Caco-2 (cell line): ENCODE data around the gene EPOP. TPM values are rescaled to one million over a fixed set of nuclear protein-coding genes. Genes with fewer than 3 reads are reported as not detected.
A peak's percentile ranks its signal among the peaks of the same experiment; 100 is the strongest.
"Not testable (repeated sequence)": the region's sequence is repeated elsewhere in the genome, so short reads cannot be mapped to it uniquely, and the experiment has no call there.

Experiments used
- BruUV-seq: library from RNA; stranded (reverse); fragments of 400-500 nt; replicated peaks from 2 replicates; lab custom pipeline; 2021; lab: Mats Ljungman, UMichigan
- CTCF ChIA-PET: fragments of 300-600 bp; sonication (Branson Sonifier 250); formaldehyde crosslinking; loops from one replicate; lab custom pipeline; 2022; ENCODE audit warnings: antibody characterized with exemption; lab: Charles Lee
- POLR2A ChIA-PET: fragments of 300-600 bp; sonication (Branson Sonifier 250); formaldehyde crosslinking; loops from one replicate; lab custom pipeline; 2022; ENCODE audit warnings: antibody characterized with exemption; lab: Charles Lee
- DNase-seq, 2 experiments: peaks; one replicate each; pipeline versions ENCODE4 v3.0.0 to v3.0.0-alpha.2; 2020 to 2022
- H3K27me3 ChIP-seq: replicated peaks from 2 replicates; pipeline ENCODE4 v1.6.0; 2011; ENCODE audit warnings: low read length; ENCODE audit not compliant: control insufficient read depth, insufficient read depth
- H3K36me3 ChIP-seq: 2 replicates; pipeline ENCODE4 v1.5.1; 2011; ENCODE audit warnings: low read length; ENCODE audit not compliant: control insufficient read depth, insufficient read depth
- H3K4me1 ChIP-seq: fragments of 250-450 bp; sonication (Bioruptor Pico); 2 replicates; pipeline ENCODE4 v1.5.1; 2020; ENCODE audit warnings: mild to moderate bottlenecking
- H3K4me3 ChIP-seq: 2 replicates; pipeline ENCODE4 v1.5.1; 2011; ENCODE audit warnings: low read depth, mild to moderate bottlenecking, control low read depth, low read length
- H3K9me3 ChIP-seq: fragments of 250-450 bp; sonication (Bioruptor Pico); 2 replicates; pipeline ENCODE4 v1.5.1; 2020; ENCODE audit warnings: mild to moderate bottlenecking, moderate library complexity
- H3K27ac Mint-ChIP-seq: one replicate; pipeline ENCODE4 v1.8.0; 2022; ENCODE audit warnings: mixed read lengths; ENCODE audit not compliant: unreplicated experiment
- H3K27me3 Mint-ChIP-seq: one replicate; pipeline ENCODE4 v1.8.0; 2022; ENCODE audit warnings: mixed read lengths; ENCODE audit not compliant: insufficient read depth, unreplicated experiment
- H3K36me3 Mint-ChIP-seq: one replicate; pipeline ENCODE4 v1.8.0; 2022; ENCODE audit warnings: mild to moderate bottlenecking, mixed read lengths; ENCODE audit not compliant: insufficient read depth, unreplicated experiment
- H3K4me1 Mint-ChIP-seq: one replicate; pipeline ENCODE4 v1.8.0; 2022; ENCODE audit warnings: low read depth, mixed read lengths; ENCODE audit not compliant: unreplicated experiment
- H3K4me3 Mint-ChIP-seq: one replicate; pipeline ENCODE4 v1.8.0; 2022; ENCODE audit warnings: mild to moderate bottlenecking, moderate library complexity, mixed read lengths; ENCODE audit not compliant: unreplicated experiment
- H3K9me3 Mint-ChIP-seq: one replicate; pipeline ENCODE4 v1.8.0; 2022; ENCODE audit warnings: mixed read lengths; ENCODE audit not compliant: unreplicated experiment
- CTCF ChIP-seq, 2 experiments: fragments of 200-600 bp in 1 of 2; IDR thresholded peaks; 1 replicate in 1 of 2; 2 replicates in 1 of 2; pipeline versions ENCODE4 v1.5.1 to v1.8.0; 2011 to 2022; ENCODE audit warnings: antibody characterized with exemption in 1 of 2, control low read depth in 1 of 2, inconsistent platforms in 1 of 2, low read depth in 1 of 2, low read length in 1 of 2, mild to moderate bottlenecking in 1 of 2, moderate library complexity in 1 of 2; ENCODE audit not compliant: insufficient read depth in 1 of 2, severe bottlenecking in 1 of 2, unreplicated experiment in 1 of 2
- intact Hi-C: fragments of 100-400 bp; cut with micrococcal nuclease; formaldehyde crosslinking; loops from one replicate; pipeline ENCODE4 v1.10.0; 2022; ENCODE audit not compliant: unreplicated experiment
- total RNA-seq: library from RNA; stranded (reverse); gene quantifications from 2 replicates; pipeline ENCODE4 v1.2.3, GENCODE V29; 2022

EPOP gene
- total RNA-seq, 1 experiment from 2014 or later, result 17.1 TPM

DNA sequence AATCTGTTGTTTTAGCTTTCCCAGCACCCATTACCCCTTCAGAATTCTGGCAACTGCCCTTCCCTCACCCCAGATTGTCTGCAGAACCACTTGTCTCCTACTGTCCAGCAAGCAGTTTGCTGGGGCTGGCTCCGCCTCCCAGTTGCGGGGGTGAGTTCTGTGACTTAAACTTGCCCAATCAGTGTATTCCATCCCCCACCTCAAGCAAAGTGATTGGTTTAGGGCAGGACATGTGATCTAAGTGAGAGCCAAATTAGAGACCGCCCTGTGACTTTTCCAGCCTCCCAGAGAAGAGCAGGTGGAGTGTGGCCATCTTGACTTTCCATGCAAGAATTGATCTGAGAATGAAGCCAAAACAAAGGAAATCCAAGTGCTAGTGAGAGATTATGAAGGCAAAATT lies 46.3 kb downstream of the EPOP start:
- Mint-ChIP-seq H3K4me3 (peak overlapping the region; percentile 4), H3K4me1 (peaks cover 9% of the 10 kb centered on the region), H3K36me3 (peaks cover 6% of the 10 kb centered on the region), H3K27ac (peak overlapping the region; percentile 38), H3K9me3 (peaks cover 10% of the 10 kb centered on the region), H3K27me3 (no peaks in the 10 kb centered on the region)
- intact Hi-C loops, result no loop called here
- CTCF ChIA-PET, result interaction anchor here (1.1 kb wide), 1 partner anchor 35 kb away, joined by 3 read pairs; no protein-coding TSS in a partner anchor
- H3K4me3 ChIP-seq, result no peak overlapping the region
- no peak for TF ChIP-seq CTCF (IDR thresholded peaks at IDR 0.05; ENCODE audit: insufficient read depth in 1 of 2, low read depth in 1 of 2, low read length in 1 of 2, severe bottlenecking in 1 of 2, unreplicated experiment in 1 of 2)
- no TSS peak for BruUV-seq
- POLR2A ChIA-PET, result no interaction called here
- peak; percentile 74 to 81 for DNase-seq
- no peaks in the 10 kb centered on the region for H3K9me3 ChIP-seq
- H3K27me3 ChIP-seq, result no peaks in the 10 kb centered on the region
- no peaks in the 10 kb centered on the region for H3K4me1 ChIP-seq
- H3K36me3 ChIP-seq, result no peaks in the 10 kb centered on the region

DNA sequence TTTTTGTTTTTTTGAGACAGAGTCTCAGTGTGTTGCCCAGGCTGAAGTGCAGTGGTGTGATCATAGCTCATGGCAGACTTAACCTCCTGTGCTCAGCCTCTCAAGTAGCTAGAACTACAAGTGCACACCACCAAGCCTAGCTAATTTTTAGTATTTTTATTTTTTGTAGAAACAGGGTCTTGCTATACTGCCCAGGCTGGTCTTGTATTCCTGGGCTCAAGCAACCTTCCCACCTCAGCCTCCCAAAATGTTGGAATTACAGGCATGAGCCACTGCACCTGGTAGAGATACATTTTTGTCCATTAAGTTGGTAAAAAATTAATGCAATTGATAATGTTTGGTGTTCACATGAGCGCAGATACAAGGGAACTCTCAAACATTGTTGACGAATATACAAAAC lies 46.8 kb downstream of the EPOP start:
- peaks cover 9% of the 10 kb centered on the region for H3K4me1 Mint-ChIP-seq
- H3K27ac Mint-ChIP-seq, result no peak overlapping the region
- no peak for DNase-seq
- Histone ChIP-seq H3K27me3 (no peaks in the 10 kb centered on the region), H3K4me3 (no peak overlapping the region), H3K9me3 (no peaks in the 10 kb centered on the region), H3K4me1 (no peaks in the 10 kb centered on the region), H3K36me3 (no peaks in the 10 kb centered on the region)
- intact Hi-C loops, result no loop called here
- no peaks in the 10 kb centered on the region for H3K27me3 Mint-ChIP-seq
- peaks cover 10% of the 10 kb centered on the region for H3K9me3 Mint-ChIP-seq
- no TSS peak for BruUV-seq
- ChIA-PET CTCF (interaction anchor here (1.1 kb wide), 1 partner anchor 35 kb away, joined by 3 read pairs; no protein-coding TSS in a partner anchor), POLR2A (no interaction called here)
- TF ChIP-seq CTCF (IDR thresholded peaks at IDR 0.05; ENCODE audit: insufficient read depth in 1 of 2, low read depth in 1 of 2, low read length in 1 of 2, severe bottlenecking in 1 of 2, unreplicated experiment in 1 of 2), result no peak
- H3K36me3 Mint-ChIP-seq, result peaks cover 6% of the 10 kb centered on the region
- no peak overlapping the region for H3K4me3 Mint-ChIP-seq

DNA sequence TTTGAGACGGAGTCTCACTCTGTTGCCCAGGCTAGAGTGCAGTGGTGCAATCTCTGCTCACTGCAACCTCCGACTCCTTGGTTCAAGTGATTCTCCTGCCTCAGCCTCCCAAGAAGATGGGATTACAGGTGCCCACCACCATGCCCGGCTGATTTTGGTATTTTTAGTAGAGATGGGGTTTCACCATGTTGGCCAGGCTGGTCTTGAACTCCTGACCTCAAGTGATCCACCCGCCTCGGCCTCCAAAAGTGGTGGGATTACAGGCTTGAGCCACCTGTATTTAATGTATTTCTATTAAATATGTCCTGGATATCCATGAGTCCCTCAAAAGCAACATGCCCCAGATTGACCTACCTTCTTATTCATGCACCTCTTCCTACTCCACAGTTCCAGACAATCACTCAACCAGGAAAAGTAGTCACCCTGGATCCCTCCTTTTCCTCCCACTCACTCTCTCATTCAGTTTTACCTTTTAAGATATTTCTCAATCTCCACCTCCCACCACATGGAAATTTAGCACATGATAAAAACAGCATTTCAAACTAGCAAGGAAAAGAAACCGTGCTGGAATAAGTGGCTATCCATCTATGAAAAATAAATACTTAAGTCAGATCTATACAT lies 48.0 kb downstream of the EPOP start:
- CTCF ChIA-PET, result not testable (repeated sequence)

More for the DNA sequence above, 48.0 kb downstream of the EPOP start:
- intact Hi-C loops, DNase-seq, H3K36me3 ChIP-seq, H3K9me3 Mint-ChIP-seq, POLR2A ChIA-PET, H3K4me1 Mint-ChIP-seq, H3K27me3 ChIP-seq, H3K27ac Mint-ChIP-seq, H3K4me3 ChIP-seq, H3K9me3 ChIP-seq, H3K27me3 Mint-ChIP-seq, H3K4me1 ChIP-seq, H3K36me3 Mint-ChIP-seq, BruUV-seq, H3K4me3 Mint-ChIP-seq: not testable (repeated sequence)
